Erythroblast (primary cell): Measurements from ENCODE around the gene LRBA.

Experiments
- DNase-seq, 2 experiments: peaks; one replicate each; lab custom pipeline; 2025; lab: John Stamatoyannopoulos, UW
- GATA1 ChIP-seq: IDR thresholded peaks from 2 replicates; pipeline ENCODE4 v1.6.1; 2011; ENCODE audit warnings: low read depth, mild to moderate bottlenecking, control low read depth, low read length, moderate library complexity
- POLR2A ChIP-seq: IDR thresholded peaks from 2 replicates; pipeline ENCODE4 v1.6.1; 2011; ENCODE audit warnings: mild to moderate bottlenecking, low read length

The LRBA gene

DNA sequence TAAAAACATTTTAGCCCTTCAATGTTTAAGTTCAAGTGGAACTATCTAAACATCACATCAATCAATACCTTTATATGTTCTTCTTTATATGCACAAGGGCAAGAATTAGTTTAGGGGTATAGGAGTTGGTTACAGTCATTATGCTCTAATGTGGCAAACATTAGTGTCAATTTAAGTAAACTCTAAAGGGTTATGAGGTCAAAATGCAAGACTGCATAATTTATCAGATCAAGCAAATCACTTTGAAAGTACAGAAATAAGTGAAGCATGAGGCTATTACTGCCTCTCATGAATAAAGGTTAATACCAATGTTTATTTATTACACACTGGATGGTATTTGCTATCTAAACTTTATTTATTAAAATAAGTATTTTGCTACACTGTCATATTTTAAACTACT is 373.5 kb downstream of the LRBA start:
- TF ChIP-seq GATA1 (no peak), POLR2A (no peak)
- DNase-seq, result no peak

DNA sequence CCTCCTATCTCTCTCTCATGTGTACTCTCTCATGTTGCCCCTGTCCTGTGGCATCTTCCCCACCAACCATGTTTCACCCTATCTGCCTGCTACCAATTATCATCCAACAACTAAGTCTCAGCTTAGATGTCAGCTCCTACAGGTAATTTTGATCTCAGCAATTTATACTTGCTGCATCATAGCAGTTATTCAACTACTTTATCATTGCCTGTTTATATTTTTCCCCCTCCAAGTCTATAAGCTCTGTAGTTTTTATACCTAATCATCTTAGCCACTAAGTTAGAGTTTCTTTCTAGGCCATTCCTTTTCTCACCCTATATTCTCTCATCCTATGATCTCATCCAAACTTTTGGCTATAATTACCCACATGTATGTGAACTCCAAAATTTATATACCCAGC is 382.4 kb downstream of the LRBA start:
- TF ChIP-seq GATA1, result no peak
- TF ChIP-seq POLR2A, result no peak
- DNase-seq, result no peak

DNA sequence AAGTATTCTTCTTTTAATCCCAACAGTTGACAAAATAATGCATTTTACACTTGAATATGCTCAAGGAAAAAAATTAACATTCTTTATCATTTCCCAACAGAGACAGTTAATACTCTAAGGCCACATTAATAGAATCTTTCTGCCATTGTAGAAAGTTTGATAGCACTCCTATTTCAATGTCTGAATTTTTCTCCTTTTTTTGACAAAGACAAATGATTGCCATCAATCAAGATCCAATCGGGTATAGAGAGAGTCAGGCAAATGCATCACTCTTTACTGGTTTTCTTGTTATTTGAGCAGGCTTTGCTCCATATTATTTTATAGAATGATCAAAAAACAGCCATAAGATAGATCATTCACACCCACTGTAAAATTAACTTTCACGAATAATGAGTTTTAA is 387.0 kb downstream of the LRBA start:
- TF ChIP-seq GATA1 (no peak), POLR2A (no peak)
- no peak for DNase-seq

DNA sequence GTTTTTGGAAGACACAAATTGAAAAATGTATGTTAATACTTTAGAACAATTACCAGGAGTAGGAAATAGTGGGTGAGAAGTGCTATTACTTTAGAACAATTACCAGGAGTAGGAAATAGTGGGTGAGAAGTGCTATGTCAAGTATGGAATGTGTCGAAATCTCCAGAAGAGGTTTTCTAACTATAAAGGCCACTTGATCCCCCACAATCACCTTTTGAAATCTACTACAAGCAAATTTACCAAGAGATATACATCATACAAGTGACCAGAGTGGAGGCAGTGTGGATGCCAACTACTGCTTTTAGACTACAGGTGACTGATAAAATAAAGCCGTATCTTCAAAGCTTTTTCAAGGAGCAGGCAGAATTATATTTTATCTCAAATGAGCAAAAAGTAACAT is 390.1 kb downstream of the LRBA start:
- TF ChIP-seq GATA1, result no peak
- TF ChIP-seq POLR2A, result no peak
- DNase-seq, result no peak

DNA sequence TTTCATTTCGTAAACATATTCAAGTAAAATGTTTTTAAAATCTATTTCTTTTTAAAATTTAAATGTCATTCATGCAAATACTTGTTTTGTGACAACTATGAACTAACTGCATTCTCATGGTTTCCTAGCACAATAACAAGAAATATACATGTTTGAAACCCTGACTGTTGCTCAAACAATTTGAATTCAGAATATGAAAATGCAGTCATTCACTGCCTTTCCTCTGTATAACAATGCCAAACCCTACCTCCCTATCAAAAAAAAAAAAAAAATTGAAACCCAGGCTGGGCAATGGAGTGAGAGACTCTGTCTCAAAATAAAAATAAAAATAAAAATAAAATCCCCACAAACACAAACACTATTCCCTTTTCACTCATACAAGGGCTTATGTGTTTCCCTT is 391.0 kb downstream of the LRBA start:
- DNase-seq, result no peak
- TF ChIP-seq GATA1 (no peak), POLR2A (no peak)

DNA sequence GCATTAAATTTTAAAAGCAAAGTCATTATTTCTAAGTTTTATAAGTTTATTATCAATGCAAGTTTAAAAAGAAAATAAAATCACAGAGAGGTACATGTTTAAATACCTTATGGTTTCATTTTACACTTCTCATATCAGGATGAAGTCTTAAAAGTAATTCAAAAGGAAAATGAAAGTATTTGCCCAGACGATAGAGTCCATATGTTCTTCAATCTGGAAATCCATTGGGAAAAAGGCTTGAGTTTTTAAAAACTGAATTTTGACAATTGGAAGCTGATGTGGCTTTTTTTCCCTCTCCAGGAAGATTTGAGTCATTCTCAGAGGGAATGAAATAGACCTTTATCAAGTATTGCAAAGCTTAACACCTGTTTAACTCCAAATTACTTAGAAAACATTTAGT is 396.0 kb downstream of the LRBA start:
- TF ChIP-seq GATA1 (no peak), POLR2A (no peak)
- no peak for DNase-seq

DNA sequence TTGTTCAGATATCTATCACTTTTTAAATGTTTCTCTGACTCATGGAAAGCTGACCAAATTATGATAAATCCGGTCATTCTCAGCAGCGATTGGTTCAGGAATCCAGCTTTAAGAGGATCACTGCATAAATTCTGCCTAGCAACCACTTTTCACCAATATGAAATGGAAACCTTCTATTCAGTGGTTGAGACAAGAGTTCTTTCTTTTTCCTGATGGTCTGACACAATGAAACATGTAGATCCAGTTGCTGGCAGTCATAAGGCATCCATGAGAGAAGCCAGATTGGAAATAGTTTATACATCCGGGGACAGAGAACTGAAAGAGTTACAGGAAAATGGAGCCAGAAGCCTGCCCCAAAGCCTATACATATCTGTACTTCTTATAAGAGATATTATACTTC is 406.0 kb downstream of the LRBA start:
- no peak for DNase-seq
- TF ChIP-seq GATA1, result no peak
- no peak for TF ChIP-seq POLR2A

DNA sequence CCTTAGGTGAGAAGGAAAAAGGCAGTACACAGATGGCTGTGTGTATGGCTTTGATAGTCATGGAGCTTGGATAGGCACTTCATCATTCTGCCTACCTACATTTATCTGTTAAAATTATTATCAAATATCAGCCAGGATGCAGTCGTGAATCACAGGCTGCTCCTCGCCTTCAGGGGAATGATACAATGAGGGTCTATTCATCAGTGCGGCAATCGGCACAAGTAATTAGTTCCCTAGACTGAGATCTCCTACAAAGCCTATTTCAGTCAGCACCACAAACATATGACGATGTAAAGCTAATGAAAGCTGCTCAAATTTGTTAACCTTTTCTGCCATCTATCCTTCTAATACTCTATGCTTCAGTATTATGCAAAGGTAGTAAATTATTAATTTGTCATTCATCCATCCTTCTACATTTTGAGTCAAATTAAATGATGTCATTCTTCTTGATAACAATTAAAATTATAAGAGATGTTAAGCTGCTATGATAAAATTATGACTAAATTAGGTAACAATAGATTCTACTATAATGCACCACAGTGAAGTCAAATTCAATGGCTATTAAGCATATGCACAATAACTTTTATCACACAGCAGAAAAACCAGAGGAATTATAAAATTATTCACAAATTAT is 414.2 kb downstream of the LRBA start:
- TF ChIP-seq POLR2A, result no peak
- no peak for TF ChIP-seq GATA1
- DNase-seq, result no peak

DNA sequence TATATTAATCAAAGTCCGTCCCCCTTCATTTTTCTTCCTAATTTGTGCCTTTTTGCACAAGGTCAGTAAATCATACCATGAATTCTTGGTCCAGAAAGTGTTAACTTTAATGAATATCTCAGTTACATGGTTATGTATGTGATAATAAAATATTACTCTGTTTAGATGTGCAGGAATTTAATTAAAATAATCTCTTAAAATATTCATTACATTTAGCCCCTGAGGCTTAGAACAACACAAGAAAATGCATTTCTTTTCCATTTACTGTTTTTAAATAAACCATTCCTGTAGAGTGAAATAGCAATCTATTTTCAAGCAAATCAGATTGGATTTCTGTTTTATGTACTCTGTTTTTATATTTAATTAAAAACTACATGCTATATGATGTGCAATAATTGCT is 415.5 kb downstream of the LRBA start:
- no peak for TF ChIP-seq POLR2A
- TF ChIP-seq GATA1, result no peak
- DNase-seq, result no peak

DNA sequence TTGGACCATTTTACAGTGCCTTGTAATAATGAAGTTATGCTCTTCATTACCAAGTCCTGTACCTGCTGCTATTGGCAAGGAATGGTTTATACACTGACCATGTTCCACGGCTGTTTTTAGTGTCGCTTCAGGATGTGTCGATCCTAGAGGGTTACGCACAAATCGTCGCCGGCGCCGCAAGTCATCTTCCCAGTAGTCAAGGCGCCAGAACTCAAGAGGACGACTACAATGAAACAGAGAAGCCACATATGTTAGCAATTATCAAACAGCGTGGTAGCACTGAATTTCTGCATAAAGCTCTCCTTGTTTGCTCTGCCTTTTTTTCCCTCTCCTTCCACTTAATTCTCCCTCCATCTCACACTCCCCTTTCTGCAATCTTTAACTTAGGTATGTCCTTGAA is 416.2 kb downstream of the LRBA start:
- TF ChIP-seq GATA1 (no peak), POLR2A (no peak)
- DNase-seq, result no peak

DNA sequence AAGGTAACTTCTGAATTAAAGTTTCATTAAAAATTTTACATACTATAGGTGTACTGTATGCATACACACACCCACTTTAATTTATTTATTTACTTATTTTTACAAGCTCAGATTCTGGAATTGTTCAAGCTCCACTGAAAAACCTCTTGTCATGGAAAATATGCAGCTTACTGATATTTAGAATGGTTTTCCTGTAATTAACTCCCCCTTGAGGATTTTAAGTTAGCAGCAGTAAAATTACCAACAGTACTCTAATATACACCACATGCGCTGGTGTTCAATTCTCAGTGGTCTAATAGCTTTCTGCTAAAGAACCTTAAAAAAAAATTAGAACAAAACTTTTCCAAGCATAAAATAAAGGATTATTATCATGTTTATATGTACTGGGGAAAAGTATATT is 421.1 kb downstream of the LRBA start:
- TF ChIP-seq POLR2A (no peak), GATA1 (no peak)

DNA sequence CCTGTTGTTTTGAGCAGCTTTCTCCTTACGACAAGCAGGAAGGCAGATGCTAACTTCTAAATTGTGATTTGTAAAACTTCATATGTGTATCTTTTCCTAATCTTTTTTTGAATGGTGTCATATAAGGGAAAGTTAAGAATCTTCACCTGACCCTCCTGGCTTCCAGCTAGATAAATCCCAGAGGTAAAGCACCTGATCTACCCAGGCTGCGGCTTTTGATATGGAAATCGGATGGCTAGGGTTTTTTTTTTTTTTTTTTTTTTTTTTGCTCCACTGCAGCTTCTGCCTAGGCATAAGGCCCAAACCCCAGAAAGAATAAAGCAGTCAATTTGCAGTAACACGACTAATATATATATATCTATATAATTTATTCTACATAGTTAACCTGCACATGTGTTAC is 423.2 kb downstream of the LRBA start:
- TF ChIP-seq GATA1 (no peak), POLR2A (no peak)
- DNase-seq, result no peak

More for the DNA sequence above, 421.1 kb downstream of the LRBA start:
- DNase-seq, result no peak

DNA sequence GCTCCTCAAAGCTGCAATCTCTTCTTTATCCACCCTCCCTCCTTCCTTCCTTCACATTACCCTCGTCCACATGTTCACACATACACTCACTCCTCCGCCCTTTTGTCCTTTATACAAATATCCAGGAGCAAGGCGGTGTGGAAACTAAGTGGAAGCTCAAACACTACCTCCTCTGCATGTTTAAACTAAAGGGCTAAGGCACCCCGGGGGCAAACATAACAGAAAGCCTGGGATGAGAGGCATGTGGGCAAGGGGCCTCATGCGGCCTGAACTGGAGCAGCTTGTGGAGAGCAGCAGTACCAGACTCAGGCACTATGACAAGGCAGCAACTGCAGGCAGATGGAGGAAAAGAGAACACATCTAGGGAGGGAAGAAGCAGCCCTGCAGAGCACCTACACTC is 423.7 kb downstream of the LRBA start:
- DNase-seq, result no peak
- no peak for TF ChIP-seq GATA1
- no peak for TF ChIP-seq POLR2A

DNA sequence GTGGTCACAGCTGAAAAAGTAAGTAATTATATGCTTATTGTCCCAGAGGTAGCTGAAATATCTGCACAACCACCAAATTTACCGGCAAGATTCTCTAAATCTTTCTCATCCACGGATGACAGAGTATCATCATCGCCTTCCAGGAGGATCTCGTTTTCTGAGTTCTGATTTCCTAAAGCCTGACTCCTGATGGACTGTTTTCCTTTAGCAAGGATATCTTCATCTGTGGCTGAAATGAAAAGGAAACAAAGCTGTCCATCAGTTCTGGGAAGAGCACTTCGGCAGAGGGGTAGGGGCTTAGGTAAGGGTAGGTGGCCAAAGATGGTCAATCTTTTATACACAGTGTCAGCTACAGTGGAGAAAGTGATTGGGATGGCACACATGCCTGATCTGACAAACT is 424.5 kb downstream of the LRBA start:
- TF ChIP-seq GATA1 (no peak), POLR2A (no peak)
- no peak for DNase-seq

DNA sequence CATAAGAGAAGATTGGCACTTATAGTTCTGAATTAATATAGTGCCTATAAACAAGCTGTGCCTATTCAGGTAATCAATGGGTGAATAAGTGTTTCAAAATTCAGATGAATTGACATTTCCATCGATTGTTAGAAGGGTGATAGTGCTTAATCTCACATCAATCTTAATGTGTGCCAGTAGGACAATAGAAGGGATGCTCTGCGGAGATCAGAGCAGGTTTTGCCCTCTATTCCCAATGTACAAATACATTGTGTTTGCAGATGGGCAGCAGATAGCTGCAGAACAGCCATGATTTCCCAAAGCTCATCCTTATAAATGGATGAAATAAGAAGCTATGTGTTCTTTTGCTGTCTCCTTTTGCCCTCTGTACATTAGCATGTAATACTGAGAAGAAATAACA is 425.9 kb downstream of the LRBA start:
- DNase-seq, result no peak
- TF ChIP-seq POLR2A, result no peak
- TF ChIP-seq GATA1, result no peak

DNA sequence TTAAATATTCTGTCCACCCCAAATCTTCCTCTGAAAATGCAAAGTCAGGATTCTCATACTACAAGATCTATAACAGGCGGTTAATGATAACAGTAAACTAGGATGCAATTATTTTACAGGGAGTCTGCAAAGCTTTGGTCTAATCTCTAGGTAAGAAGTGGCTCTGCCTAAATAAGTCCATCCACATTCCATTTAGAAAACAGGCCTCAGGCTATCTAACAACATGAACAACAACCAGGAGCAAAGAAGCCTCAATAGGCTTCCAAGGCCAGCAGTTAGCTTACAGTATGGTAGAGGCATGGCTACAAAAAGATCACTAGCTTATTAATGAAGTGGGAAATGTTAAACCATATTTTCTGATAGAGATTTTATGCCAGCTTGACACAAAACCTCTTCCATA is 426.8 kb downstream of the LRBA start:
- no peak for DNase-seq
- no peak for TF ChIP-seq GATA1
- no peak for TF ChIP-seq POLR2A
